ENCODE data around the gene TPI1. TPM values are rescaled to one million over a fixed set of nuclear protein-coding genes. Genes with fewer than 3 reads are reported as not detected.
A peak's percentile ranks its signal among the peaks of the same experiment; 100 is the strongest.

The TPI1 gene
- polyA plus RNA-seq, 1 of the 3 experiments (the other 2 are of a cell fraction) = 1,175 TPM

DNA sequence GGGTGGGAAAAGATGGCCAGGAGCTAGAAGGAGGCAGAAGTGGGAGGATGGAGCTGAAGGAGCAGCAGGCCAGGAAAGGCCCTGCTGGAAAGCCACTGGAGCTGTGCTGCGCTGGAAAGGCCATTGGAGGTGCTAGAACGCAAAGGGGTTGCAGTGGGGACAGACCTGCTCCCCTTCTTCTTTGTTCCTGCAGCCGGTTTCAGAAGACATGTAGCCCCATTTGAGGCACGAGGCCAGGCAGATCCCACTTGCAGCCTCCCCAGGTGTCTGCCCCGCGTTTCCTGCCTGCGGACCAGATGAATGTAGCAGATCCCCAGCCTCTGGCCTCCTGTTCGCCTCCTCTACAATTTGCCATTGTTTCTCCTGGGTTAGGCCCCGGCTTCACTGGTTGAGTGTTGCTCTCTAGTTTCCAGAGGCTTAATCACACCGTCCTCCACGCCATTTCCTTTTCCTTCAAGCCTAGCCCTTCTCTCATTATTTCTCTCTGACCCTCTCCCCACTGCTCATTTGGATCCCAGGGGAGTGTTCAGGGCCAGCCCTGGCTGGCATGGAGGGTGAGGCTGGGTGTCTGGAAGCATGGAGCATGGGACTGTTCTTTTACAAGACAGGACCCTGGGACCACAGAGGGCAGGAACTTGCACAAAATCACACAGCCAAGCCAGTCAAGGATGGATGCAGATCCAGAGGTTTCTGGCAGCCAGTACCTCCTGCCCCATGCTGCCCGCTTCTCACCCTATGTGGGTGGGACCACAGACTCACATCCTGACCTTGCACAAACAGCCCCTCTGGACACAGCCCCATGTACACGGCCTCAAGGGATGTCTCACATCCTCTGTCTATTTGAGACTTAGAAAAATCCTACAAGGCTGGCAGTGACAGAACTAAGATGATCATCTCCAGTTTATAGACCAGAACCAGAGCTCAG is 48.0 kb upstream of the TPI1 start:
- ChIA-PET POLR2A (interaction anchor here (1.0 to 2.1 kb wide), 2 partner anchors 33 to 130 kb away, joined by 3 to 9 read pairs; partner anchors contain the start of genes CDCA3, USP5 and ZNF384), CTCF (interaction anchor here (0.8 to 12.7 kb wide), 9 partner anchors 11 to 205 kb away, joined by 3 to 246 read pairs (median 6); partner anchors contain the start of genes MLF2 and SPSB2)
- no peak for DNase-seq
- no peaks in the 10 kb centered on the region for H3K79me2 ChIP-seq (ENCODE audit: insufficient read depth)
- no peak overlapping the region for H2AFZ ChIP-seq (ENCODE audit: low read depth)
- H3K9me3 ChIP-seq = no peaks in the 10 kb centered on the region
- TF ChIP-seq RXRA (IDR thresholded peaks at IDR 0.05; ENCODE audit: borderline replicate concordance, low read depth) = no peak
- TF ChIP-seq, protein P1, sequence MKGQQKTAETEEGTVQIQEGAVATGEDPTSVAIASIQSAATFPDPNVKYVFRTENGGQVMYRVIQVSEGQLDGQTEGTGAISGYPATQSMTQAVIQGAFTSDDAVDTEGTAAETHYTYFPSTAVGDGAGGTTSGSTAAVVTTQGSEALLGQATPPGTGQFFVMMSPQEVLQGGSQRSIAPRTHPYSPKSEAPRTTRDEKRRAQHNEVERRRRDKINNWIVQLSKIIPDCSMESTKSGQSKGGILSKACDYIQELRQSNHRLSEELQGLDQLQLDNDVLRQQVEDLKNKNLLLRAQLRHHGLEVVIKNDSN (IDR thresholded peaks at IDR 0.05; ENCODE audit: borderline replicate concordance, low read depth) = no peak
- no peak for TF ChIP-seq FOXJ3 (CRISPR knock-in tag; IDR thresholded peaks at IDR 0.05)
- no peak for TF ChIP-seq RCOR1 (IDR thresholded peaks at IDR 0.05; ENCODE audit: low read length)
- TF ChIP-seq, protein P2, sequence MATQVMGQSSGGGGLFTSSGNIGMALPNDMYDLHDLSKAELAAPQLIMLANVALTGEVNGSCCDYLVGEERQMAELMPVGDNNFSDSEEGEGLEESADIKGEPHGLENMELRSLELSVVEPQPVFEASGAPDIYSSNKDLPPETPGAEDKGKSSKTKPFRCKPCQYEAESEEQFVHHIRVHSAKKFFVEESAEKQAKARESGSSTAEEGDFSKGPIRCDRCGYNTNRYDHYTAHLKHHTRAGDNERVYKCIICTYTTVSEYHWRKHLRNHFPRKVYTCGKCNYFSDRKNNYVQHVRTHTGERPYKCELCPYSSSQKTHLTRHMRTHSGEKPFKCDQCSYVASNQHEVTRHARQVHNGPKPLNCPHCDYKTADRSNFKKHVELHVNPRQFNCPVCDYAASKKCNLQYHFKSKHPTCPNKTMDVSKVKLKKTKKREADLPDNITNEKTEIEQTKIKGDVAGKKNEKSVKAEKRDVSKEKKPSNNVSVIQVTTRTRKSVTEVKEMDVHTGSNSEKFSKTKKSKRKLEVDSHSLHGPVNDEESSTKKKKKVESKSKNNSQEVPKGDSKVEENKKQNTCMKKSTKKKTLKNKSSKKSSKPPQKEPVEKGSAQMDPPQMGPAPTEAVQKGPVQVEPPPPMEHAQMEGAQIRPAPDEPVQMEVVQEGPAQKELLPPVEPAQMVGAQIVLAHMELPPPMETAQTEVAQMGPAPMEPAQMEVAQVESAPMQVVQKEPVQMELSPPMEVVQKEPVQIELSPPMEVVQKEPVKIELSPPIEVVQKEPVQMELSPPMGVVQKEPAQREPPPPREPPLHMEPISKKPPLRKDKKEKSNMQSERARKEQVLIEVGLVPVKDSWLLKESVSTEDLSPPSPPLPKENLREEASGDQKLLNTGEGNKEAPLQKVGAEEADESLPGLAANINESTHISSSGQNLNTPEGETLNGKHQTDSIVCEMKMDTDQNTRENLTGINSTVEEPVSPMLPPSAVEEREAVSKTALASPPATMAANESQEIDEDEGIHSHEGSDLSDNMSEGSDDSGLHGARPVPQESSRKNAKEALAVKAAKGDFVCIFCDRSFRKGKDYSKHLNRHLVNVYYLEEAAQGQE (IDR thresholded peaks at IDR 0.05; ENCODE audit: low read depth, low read length) = no peak
- TF ChIP-seq CHD2 (IDR thresholded peaks at IDR 0.05; ENCODE audit: low read length, partially characterized antibody) = no peak
- TF ChIP-seq EZH2phosphoT487 (IDR thresholded peaks at IDR 0.05; ENCODE audit: borderline replicate concordance, low read depth) = no peak
- TF ChIP-seq, protein P3, sequence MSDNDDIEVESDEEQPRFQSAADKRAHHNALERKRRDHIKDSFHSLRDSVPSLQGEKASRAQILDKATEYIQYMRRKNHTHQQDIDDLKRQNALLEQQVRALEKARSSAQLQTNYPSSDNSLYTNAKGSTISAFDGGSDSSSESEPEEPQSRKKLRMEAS (IDR thresholded peaks at IDR 0.05; ENCODE audit: low read depth) = no peak
- TF ChIP-seq TAF1 (IDR thresholded peaks at IDR 0.05; ENCODE audit: borderline replicate concordance, low read depth, low read length) = no peak
- TF ChIP-seq, protein P4, sequence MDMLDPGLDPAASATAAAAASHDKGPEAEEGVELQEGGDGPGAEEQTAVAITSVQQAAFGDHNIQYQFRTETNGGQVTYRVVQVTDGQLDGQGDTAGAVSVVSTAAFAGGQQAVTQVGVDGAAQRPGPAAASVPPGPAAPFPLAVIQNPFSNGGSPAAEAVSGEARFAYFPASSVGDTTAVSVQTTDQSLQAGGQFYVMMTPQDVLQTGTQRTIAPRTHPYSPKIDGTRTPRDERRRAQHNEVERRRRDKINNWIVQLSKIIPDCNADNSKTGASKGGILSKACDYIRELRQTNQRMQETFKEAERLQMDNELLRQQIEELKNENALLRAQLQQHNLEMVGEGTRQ (IDR thresholded peaks at IDR 0.05; ENCODE audit: borderline replicate concordance, low read depth, low read length) = no peak
- TF ChIP-seq SMC3 (IDR thresholded peaks at IDR 0.05; ENCODE audit: low read depth, low read length) = no peak
- no peak for TF ChIP-seq TCF12 (IDR thresholded peaks at IDR 0.05)
- no peak for TF ChIP-seq POLR2AphosphoS5 (IDR thresholded peaks at IDR 0.05; ENCODE audit: low read depth, low read length)
- TF ChIP-seq CTCF (IDR thresholded peaks at IDR 0.05) = no peak
- no peak for TF ChIP-seq RAD21 (IDR thresholded peaks at IDR 0.05; ENCODE audit: low read length)
- TF ChIP-seq JUND (IDR thresholded peaks at IDR 0.05) = no peak
- TF ChIP-seq, protein P5, sequence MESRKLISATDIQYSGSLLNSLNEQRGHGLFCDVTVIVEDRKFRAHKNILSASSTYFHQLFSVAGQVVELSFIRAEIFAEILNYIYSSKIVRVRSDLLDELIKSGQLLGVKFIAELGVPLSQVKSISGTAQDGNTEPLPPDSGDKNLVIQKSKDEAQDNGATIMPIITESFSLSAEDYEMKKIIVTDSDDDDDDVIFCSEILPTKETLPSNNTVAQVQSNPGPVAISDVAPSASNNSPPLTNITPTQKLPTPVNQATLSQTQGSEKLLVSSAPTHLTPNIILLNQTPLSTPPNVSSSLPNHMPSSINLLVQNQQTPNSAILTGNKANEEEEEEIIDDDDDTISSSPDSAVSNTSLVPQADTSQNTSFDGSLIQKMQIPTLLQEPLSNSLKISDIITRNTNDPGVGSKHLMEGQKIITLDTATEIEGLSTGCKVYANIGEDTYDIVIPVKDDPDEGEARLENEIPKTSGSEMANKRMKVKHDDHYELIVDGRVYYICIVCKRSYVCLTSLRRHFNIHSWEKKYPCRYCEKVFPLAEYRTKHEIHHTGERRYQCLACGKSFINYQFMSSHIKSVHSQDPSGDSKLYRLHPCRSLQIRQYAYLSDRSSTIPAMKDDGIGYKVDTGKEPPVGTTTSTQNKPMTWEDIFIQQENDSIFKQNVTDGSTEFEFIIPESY (IDR thresholded peaks at IDR 0.05; ENCODE audit: borderline replicate concordance, low read depth) = no peak
- no peak for TF ChIP-seq EP300 (IDR thresholded peaks at IDR 0.05; ENCODE audit: borderline replicate concordance in 1 of 2, low read depth in 1 of 2, low read length in 1 of 2)
- H3K9ac ChIP-seq = no peak overlapping the region
- no peaks in the 10 kb centered on the region for H3F3A ChIP-seq (replicated peaks; ENCODE audit: insufficient read depth)
- H3K4me1 ChIP-seq (ENCODE audit: control insufficient read depth in 1 of 2, insufficient read depth in 2 of 2, low read depth in 1 of 2, low read length in 1 of 2) = peaks cover 11 to 76% of the 10 kb centered on the region in 2 experiments; a peak in 2 of 4 replicates
- no peaks in the 10 kb centered on the region for H3K36me3 ChIP-seq (replicated peaks in 1 of 2; ENCODE audit: control insufficient read depth in 1 of 2, insufficient read depth in 2 of 2, low read length in 1 of 2)
- no peaks in the 10 kb centered on the region for H3K27me3 ChIP-seq (ENCODE audit: insufficient read depth)
- no peak overlapping the region for H3K4me2 ChIP-seq
- H3K4me3 ChIP-seq (ENCODE audit: low read depth in 2 of 2, low read length in 1 of 2) = no peak overlapping the region
- H3K9me2 ChIP-seq = no peaks in the 10 kb centered on the region
- no peaks in the 10 kb centered on the region for H4K20me1 ChIP-seq (ENCODE audit: insufficient read depth)
- H3K27ac ChIP-seq (ENCODE audit: low read depth in 2 of 2, low read length in 1 of 2) = peak overlapping the region in 1 of 2 experiments; percentile 61; a peak in 1 of 4 replicates
- 97% methylated on average over 7 of the region's 13 CpGs for WGBS (ENCODE audit: low lambda C conversion rate)

All from SK-N-SH (cell line).